Pons (tissue), 1 donor: ENCODE measurements around the gene RTP1.
A peak's percentile ranks its signal among the peaks of the same experiment; 100 is the strongest.
"Not testable (repeated sequence)": the region's sequence is repeated elsewhere in the genome, so short reads cannot be mapped to it uniquely, and the experiment has no call there.

Experiments used
- DNase-seq: peaks from one replicate; pipeline ENCODE4 v3.0.0-alpha.2; 2016; ENCODE audit warnings: low spot score

RTP1 gene

GRCh38 chr3:187198490-187198889 is 1.2 kb downstream of the RTP1 start:
- no peak for DNase-seq

- not testable (repeated sequence) for DNase-seq
Measured at GRCh38 chr3:187199463-187200050, 2.3 kb downstream of the RTP1 start.

- DNase-seq = no peak
Measured at GRCh38 chr3:187205683-187206082, 8.4 kb downstream of the RTP1 start.

GRCh38 chr3:187207062-187207461 is 9.8 kb downstream of the RTP1 start:
- DNase-seq = no peak

GRCh38 chr3:187207624-187208023 is 10.3 kb downstream of the RTP1 start:
- peak; percentile 31 for DNase-seq

- no peak for DNase-seq
Measured at GRCh38 chr3:187208159-187208558, 10.9 kb downstream of the RTP1 start.

GRCh38 chr3:187209491-187209890 is 12.2 kb downstream of the RTP1 start:
- no peak for DNase-seq

- no peak for DNase-seq
Measured at GRCh38 chr3:187210091-187210490, 12.8 kb downstream of the RTP1 start.

- DNase-seq = peak; percentile 61
Measured at GRCh38 chr3:187210545-187211327, 13.4 kb downstream of the RTP1 start.

- DNase-seq = no peak
Measured at GRCh38 chr3:187211532-187212195, 14.4 kb downstream of the RTP1 start.

- no peak for DNase-seq
Measured at GRCh38 chr3:187212196-187212545, 14.9 kb downstream of the RTP1 start.

- peak; percentile 25 for DNase-seq
Measured at GRCh38 chr3:187212705-187213104, 15.4 kb downstream of the RTP1 start.

- no peak for DNase-seq
Measured at GRCh38 chr3:187213616-187214015, 16.3 kb downstream of the RTP1 start.

- DNase-seq = no peak
Measured at GRCh38 chr3:187215460-187215859, 18.2 kb downstream of the RTP1 start.

GRCh38 chr3:187222801-187223200 is 25.5 kb downstream of the RTP1 start:
- DNase-seq = no peak

GRCh38 chr3:187223799-187224198 is 26.5 kb downstream of the RTP1 start:
- no peak for DNase-seq

GRCh38 chr3:187227658-187228258 is 30.5 kb downstream of the RTP1 start:
- DNase-seq = no peak

GRCh38 chr3:187228740-187229139 is 31.5 kb downstream of the RTP1 start:
- no peak for DNase-seq

- DNase-seq = no peak
Measured at GRCh38 chr3:187230011-187230410, 32.7 kb downstream of the RTP1 start.

- DNase-seq = no peak
Measured at GRCh38 chr3:187236962-187237361, 39.7 kb downstream of the RTP1 start.

- DNase-seq = no peak
Measured at GRCh38 chr3:187237741-187238140, 40.5 kb downstream of the RTP1 start.

GRCh38 chr3:187238239-187238638 is 41.0 kb downstream of the RTP1 start:
- DNase-seq = no peak

- not testable (repeated sequence) for DNase-seq
Measured at GRCh38 chr3:187238835-187239234, 41.5 kb downstream of the RTP1 start.
